Stomach (tissue), 4 donors: ENCODE measurements around the gene CCNL1.

ENCODE experiments used
- CTCF ChIP-seq, 7 experiments: fragments of 450-650 bp in 4 of 7; fragments of 200-600 bp in 3 of 7; sonication (generic) in 3 of 7; IDR thresholded peaks; one replicate each; pipeline ENCODE4 v1.5.1; 2016 to 2019; ENCODE audit warnings: antibody characterized with exemption in 7 of 7, control low read depth in 2 of 7, mild to moderate bottlenecking in 1 of 7
- EP300 ChIP-seq: sonication (generic); formaldehyde crosslinking; IDR thresholded peaks from one replicate; pipeline ENCODE4 v1.6.1; 2017; ENCODE audit warnings: antibody characterized with exemption
- POLR2A ChIP-seq, 4 donors: fragments of 450-650 bp; IDR thresholded peaks; one replicate each; pipeline ENCODE4 v1.6.1; 2016; ENCODE audit warnings: antibody characterized with exemption in 4 of 4, control low read depth in 2 of 4, mild to moderate bottlenecking in 1 of 4, moderate library complexity in 1 of 4
- POLR2AphosphoS5 ChIP-seq, 3 donors: sonication (generic); formaldehyde crosslinking; IDR thresholded peaks; one replicate each; pipeline ENCODE4 v1.6.1; 2016; ENCODE audit warnings: antibody characterized with exemption in 3 of 3

GRCh38 chr3:157167371-157168042, 7.6 kb upstream of the CCNL1 start:
- no peak for TF ChIP-seq CTCF (IDR thresholded peaks at IDR 0.05)
- TF ChIP-seq POLR2A (IDR thresholded peaks at IDR 0.05), result no peak
- no peak for TF ChIP-seq POLR2AphosphoS5 (IDR thresholded peaks at IDR 0.05)
- no peak for TF ChIP-seq EP300
